HG03175 (cell line): Measurements from ENCODE around the gene LRSAM1.
A peak's percentile ranks its signal among the peaks of the same experiment; 100 is the strongest.

Source experiments
- ATAC-seq: cut with Tn5 transposase; IDR thresholded peaks from one replicate; pipeline ENCODE4 v1.9.1; 2021; ENCODE audit warnings: mild to moderate bottlenecking, moderate library complexity; ENCODE audit not compliant: unreplicated experiment

Gene LRSAM1

DNA sequence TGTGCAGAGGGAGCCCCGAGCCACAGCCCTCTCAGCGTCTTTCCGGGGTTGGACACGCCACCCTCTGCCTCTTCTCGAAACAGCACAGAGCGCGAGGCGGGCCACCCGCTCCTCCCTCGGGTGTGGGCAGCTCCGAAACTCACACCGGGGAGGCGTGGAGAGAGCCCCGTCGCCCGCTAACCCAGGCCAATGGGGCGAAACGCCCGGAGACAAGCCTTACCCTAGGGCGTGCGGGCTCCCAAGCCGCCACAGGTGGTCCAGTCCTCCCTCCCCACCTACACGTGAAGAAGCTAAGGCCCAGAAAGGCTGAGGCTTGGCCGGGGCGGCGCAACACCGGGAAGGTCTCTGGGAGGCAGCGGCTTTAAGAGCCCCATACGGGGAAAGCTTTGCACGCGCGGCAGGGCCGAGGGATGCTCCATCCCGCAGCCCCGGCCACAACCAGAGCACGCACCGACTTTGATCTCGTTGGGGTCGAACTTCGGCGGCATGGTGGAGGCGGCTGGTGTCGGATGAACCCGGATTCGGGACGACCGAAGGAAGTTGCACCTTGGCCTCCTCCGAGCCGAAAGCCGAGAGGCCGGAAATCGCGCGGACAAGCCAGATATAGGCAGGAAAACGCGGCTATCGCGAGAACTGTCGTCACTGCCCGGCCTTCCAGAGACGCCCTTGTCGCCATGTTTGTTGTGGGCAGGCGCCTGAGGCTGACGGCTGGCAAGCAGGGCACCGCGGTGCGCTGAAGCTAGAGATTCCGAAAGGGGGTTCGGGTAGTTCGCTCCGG, at the start of gene LRSAM1, which contains the start of gene RPL12:
TSS of gene LRSAM1 (plus strand) at position 681 of the 778 bp plus-strand sequence. CDS start 3,018 bp downstream, outside the sequence.
TSS of gene RPL12 (minus strand) at position 577 of the 778 bp plus-strand sequence. CDS start at position 488, 89 bp downstream.
- peak; percentile 62 for ATAC-seq

DNA sequence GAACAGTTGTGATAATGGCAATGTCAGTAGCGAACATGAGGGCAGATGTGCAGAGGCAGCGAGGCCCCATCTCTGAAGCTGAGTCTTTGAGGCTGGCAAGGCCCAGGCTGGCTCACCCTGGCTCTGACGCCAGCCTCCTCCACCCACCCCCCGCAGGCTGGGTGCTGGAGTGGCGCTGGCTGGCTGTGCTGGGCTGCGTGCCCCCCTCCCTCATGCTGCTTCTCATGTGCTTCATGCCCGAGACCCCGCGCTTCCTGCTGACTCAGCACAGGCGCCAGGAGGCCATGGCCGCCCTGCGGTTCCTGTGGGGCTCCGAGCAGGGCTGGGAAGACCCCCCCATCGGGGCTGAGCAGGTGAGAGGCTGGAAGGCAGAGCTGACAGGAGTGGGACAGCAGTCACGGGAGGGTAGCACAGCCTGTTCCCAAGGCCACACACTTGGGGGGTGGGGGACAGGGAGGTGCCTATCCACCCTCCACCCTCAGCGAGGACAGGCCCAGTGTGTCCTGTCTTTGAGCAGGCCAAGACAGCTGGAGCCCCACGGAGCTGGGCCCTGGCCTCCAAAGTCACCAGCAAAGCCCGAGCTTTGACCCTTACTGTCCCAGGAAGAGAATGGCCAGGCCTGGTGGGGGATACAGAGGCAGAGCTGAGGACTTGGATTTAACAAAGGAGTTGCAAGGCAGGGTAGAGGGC, 48.8 kb upstream of the LRSAM1 start:
- no peak for ATAC-seq

DNA sequence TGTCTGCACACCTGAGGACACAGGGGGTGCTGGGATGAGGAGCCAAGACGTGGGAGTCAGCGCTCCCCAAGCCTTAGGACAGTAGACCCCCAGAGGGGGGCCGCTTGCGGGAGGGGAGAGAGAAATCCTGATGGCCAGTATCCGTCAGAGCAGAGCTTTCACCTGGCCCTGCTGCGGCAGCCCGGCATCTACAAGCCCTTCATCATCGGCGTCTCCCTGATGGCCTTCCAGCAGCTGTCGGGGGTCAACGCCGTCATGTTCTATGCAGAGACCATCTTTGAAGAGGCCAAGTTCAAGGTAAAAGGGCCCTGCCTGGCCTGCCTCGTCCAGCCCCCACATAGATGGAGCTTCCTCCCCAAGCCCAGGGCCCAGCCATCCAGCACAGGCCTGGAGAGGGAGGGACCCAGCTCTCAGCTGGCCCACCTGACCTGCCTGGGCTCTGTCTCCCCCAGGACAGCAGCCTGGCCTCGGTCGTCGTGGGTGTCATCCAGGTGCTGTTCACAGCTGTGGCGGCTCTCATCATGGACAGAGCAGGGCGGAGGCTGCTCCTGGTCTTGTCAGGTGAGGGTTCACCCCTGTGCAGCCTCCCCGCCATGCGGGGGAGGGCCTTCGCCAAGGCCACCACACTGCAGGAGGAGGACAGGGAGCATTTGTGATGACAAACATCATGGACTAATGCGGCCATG, 47.7 kb upstream of the LRSAM1 start:
- no peak for ATAC-seq

DNA sequence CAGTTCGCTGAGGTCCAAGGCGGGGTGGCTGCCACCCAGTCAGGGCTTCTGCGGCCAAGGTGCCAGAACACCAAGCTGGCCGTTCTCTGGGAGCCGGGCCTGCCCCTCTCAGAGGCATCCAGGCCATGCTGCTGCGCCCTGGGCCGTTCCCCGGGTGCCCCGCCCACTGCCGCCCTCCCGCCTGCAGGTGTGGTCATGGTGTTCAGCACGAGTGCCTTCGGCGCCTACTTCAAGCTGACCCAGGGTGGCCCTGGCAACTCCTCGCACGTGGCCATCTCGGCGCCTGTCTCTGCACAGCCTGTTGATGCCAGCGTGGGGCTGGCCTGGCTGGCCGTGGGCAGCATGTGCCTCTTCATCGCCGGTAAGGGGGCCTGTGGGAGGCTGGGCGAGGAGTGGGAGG, 46.7 kb upstream of the LRSAM1 start:
- ATAC-seq: no peak

DNA sequence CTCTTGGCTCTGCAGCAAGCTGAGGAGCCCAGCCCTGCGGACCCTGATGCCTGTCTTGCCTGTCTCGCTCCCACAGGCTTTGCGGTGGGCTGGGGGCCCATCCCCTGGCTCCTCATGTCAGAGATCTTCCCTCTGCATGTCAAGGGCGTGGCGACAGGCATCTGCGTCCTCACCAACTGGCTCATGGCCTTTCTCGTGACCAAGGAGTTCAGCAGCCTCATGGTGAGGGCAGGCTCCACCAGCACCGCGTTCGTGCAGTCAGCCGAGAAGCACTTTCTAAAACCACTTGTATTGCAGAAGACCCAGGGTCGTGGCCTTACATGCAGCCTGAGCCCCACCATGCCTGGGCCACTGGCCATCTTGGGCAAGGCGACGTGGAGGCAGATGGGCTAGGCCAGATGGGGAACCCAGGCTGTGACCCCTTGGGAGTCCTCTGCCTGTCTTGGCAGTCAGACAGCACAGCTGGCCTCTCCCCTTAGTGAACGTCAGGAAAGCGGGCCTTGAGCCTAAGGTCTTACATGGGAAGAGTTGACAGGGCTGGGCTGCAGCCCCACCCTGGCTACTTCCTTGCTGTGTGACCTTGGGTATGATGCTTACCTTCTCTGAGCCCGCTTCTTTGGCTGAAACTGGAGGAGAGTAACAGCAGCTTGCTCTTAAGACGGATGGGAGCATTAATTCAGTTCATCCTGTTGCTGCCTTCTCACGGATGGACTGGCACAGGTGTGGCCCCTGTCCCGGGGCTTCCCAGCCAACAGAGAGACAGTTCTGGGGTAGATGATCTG, 45.8 kb upstream of the LRSAM1 start:
- no peak for ATAC-seq

DNA sequence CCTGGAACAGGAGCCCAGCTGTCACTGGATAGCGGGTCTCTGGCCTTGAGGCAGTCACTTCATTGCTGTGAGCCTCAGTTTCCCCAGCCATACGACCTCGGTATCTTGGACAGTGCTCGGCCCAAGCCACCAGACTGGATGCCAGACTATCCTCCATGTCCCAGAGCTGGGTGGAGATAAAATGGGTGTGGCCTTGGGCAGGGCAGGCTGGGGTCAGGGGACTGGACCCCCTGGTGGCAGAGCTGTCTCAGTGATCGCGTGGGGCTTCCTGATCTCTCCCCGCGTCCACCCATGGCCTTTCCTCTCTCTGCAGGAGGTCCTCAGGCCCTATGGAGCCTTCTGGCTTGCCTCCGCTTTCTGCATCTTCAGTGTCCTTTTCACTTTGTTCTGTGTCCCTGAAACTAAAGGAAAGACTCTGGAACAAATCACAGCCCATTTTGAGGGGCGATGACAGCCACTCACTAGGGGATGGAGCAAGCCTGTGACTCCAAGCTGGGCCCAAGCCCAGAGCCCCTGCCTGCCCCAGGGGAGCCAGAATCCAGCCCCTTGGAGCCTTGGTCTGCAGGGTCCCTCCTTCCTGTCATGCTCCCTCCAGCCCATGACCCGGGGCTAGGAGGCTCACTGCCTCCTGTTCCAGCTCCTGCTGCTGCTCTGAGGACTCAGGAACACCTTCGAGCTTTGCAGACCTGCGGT, 44.4 kb upstream of the LRSAM1 start:
- no peak for ATAC-seq

DNA sequence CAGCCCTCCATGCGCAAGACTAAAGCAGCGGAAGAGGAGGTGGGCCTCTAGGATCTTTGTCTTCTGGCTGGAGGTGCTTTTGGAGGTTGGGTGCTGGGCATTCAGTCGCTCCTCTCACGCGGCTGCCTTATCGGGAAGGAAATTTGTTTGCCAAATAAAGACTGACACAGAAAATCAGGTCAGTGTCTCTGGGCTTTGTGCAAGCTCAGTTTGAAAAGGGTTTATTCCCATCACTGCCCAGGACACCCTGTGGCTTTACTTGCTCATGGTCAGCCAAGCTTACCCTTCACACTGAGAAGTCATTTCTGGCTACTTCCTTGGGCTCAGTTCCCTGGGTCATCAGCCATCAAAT, 43.8 kb upstream of the LRSAM1 start:
- no peak for ATAC-seq

DNA sequence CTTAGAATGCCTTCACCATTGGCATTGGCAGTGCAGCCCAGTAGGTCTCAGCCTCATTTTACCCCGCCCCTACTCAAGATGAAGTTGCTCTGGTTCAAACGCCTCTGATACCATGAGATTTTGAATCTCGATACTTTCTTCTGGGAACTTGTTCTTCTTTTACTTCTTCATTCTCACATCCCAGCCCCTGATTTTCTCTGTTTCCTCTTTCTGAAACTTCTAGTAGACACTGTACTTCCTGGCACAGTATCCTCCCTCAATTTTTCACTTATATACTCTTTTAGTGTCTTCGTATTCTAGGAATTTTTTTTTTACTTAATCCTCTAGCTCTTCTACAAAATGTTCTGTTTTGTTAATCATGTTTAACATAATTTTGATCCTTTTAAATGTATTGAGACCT, 40.2 kb upstream of the LRSAM1 start:
- ATAC-seq: no peak

DNA sequence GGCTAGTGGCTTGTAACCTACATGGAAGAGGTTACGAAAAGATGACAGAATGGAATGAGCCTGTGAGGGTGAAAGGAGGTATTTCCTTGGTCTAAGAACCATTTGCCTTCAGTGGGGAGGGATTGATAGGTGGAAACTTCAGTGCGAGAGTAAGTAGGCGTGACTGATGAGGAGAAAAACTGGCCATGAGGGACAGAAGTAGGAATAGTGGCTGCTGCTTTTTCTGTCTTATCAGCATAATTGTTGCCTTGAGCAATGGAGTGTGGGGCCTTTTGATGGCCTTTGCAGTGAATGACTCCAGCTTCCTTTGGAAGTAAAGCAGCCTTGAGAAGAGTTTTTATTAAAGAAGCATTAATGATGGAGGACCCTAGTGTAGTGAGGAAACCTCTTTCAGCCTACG, 36.2 kb upstream of the LRSAM1 start:
- ATAC-seq: no peak

DNA sequence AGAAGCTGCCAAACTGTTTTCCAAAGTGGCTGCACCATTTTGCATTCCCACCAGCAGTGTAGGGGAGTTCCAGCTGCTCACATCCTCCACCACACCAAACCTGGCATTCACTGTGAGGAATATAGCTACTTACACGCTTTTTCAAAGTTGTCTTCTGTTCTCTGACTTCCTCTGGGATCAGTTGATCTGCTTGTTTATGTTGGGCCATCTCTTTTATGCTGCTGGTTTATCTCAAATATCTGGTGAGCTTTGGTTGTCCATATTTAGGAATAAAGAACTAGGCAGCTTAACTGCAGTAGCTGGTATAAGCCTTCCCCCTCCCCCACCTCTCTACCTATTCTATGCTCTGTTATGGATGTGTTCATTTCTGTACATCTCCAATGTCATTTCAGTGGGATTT, 35.7 kb upstream of the LRSAM1 start:
- no peak for ATAC-seq

DNA sequence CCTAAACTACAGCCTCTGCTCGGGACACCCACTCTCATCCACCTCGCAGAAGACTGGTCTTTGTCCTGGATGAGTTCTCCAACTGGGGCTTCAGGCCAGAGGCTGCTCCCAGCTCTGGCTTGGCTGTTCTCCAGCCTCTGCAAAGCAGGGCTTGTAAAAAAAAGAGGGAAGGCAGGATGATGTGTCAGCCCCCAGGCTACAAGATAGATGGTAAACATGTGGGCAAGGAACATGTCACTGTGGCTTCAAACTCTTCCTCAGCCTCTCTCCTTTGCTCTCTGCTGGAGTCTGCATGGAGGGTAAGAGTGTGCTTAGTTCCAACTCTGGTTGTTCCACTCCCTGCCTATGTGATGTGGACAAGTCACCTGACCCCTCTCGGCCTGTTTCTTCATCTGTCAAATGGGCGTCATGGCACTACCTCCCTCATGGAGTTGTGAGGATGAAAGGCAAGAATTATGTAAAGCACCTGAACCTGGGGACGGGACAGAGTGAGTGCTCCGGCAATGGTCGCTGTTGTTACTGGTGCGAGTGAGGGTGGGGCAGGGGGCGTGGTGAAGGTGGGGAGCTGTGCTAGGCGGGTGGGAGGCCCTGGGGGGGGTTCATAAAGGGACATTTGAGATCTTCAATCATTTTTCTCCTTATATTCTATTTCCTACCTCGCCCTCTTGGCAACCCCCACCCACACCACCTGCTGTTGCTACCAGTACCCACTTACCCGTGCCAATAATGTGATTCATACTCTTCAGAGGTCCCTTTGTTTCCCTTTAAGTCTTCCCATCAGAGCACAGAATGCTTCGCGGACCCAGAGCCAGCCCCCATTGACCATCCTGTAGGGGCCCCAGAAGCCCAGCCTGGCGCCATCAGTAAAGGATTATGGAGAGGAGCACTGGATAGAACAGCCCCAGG, 33.9 kb upstream of the LRSAM1 start:
- no peak for ATAC-seq

DNA sequence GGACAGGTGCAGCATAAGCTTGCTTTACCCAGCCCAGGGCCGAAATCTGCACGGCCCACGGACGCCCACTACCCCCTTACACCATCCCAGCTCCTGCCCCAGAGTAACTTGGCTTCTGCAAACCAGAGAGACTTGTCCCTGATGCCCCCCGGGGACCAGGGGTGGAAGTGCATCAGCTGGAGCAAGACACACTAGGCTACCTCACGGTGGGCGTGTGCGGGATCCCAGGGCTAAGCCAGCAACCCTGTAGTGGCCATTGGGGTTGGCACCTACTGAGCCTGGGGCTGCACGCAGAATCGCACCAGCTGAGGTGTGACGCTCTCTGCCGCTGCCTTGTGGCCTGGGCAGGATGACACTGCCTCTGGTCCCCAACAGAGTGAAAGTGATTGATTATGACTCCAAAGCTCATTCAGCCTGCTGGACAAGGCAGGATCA, 33.3 kb upstream of the LRSAM1 start:
- no peak for ATAC-seq

DNA sequence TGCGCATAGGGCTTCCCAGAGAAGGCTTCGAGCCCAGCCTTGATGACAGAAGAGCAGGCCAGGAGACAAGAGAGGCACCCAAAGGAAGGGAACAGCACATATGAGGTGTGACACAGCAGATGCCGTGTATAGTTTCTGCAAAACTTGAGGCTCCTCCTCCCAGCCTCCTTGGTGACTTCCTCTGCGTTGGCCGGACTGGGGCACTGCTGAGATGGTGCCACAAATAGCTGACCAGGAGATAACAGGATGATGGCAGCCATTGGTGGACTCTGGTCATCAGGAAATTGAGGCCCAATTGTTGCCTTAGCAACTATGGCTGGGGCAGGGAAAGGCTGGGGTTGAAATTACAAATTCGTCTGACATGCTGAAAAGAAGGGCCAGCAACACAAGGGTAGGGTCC, 32.0 kb upstream of the LRSAM1 start:
- no peak for ATAC-seq

DNA sequence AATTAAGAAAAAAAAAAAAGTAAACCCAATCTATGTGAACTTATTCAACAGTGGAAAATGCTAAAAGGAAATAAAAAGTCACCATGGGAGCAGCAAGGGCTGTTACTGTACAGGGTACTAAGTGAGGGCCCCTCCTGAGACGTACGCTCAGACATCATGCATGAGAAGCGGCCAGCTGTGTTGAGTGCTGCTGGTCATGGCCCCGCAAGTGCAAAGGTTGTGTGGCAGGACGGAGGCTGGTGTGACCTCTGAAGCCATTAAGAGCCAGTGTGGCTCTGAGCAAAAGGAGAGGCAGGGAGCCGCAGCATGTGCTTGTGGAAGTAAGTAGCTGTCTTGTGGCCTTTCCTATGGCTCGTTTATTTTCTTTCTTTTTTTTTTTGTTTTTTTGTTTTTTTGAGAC, 30.3 kb upstream of the LRSAM1 start:
- ATAC-seq: no peak

DNA sequence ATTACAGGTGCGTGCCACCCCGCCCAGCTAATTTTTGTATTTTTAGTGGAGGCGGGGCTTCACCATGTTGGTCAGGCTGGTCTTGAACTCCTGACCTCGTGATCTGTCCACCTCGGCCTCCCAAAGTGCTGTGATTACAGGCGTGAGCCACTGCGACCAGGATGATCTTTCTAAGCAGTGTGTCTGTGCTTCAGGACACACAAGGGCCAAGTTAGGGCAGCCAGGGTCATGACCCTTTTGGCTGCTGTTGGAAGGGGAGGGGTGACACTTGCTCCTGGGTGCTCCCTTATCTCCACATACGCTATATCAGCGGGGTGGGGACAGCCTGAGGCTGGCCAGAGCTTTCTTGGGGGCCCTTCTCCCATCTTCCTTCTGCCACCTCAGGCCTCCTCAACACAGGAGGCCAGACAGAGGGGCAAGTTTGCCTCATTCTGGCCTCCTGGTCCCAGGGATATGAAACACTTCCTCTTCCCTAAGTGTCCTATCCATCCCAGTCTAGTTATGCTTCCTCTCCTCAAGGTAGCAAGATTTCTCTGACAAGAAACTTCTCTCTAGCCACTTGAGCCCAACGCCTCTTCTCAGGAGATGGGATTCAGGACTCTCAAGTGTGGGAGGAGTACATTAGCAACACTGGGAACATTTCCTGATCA, 29.1 kb upstream of the LRSAM1 start:
- no peak for ATAC-seq

DNA sequence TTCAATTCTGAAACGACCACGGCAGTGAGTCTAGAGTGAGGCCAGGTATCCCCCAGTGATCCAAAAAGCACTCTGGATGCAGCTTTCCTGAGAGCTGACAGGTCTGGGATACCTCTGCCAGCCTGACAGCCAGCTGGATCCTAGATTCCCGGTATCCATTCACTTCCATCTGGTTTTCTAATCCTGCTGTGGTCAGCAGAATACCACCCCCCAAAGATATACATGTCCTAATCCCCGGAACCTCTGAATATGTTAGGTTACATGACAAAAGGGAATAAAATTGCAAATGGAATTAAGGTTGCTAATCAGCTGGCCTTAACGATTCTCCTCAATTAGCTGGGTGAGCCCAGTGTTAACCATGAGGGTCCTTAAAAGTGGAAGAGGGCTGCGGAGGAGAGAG, 28.5 kb upstream of the LRSAM1 start:
- ATAC-seq: no peak

DNA sequence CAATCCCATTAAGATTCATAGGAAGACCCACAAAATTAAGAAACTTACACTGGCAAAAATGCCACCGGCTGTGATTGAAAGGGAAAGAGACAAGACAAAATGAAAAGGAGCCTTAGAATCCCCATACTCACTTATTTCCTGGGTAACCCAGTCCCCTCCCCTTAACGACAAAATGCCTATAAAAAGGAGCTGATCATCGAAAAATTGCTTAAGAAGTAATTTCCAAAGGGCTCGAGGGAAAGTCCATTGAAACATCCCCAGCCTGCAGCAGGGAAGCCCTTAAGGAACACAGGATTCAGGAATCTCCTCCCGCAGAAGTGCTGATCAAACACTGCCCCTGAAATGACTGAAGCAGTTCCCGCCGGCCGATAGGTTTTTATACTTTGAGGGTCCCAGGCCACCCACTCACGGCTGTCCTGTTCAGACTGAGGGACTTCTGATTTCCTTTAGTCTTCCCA, 27.8 kb upstream of the LRSAM1 start:
- ATAC-seq: no peak

DNA sequence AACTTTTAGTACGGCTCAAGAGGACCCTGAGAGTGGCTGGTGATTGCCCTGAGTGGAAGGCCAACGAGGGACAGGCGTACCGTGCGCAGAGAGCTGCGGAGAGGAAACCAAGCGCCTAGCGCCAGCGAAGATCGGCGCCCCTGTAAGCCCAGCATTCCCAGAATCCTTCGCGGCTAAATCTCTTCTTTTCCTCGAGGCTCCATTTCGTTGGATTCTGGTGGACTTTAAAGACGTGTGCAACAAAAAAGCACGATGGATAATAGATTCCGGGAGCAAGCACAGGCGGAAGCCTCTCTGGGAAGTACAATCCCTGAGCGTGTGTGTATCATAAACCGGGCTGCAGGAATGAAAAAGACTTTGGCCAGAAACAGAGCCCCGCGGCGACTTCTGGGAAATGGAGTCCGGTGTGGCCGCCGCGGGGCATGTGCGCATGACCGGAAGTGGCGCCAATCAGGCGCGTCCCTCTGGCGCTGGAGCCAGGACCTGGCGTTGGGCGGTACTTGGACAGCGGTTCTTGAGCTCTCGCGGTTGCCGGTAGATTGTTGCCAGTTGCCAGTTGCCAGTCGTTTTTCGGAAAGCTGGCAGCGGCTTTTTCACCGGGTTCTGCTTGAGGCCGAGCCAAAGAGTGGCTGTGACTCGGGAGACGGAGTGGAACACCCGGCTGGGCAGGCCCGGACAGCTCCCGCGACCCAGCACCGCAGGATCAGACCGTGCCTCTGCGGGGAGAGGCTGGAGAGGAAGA, 27.2 kb upstream of the LRSAM1 start, which contains the start of gene ZNF79:
TSS of gene ZNF79 (plus strand) at position 449 of the 742 bp plus-strand sequence. CDS start 406 bp downstream, outside the sequence.
- peak; percentile 86 for ATAC-seq
